ACHN (cell line): Measurements from ENCODE around the gene SLC23A2.
"Not testable (repeated sequence)": the region's sequence is repeated elsewhere in the genome, so short reads cannot be mapped to it uniquely, and the experiment has no call there.

Experiments used
- DNase-seq: peaks from one replicate; pipeline ENCODE4 v3.0.0-alpha.2; 2015
- in situ Hi-C: cut with HindIII; loops from 2 replicates; pipeline ENCODE4 v1.10.0; 2017; ENCODE audit warnings: low sequenced_read_pairs, low pct_ligation_motif_present, low pct_unique_long_range_greater_than_20kb

The SLC23A2 gene

DNA sequence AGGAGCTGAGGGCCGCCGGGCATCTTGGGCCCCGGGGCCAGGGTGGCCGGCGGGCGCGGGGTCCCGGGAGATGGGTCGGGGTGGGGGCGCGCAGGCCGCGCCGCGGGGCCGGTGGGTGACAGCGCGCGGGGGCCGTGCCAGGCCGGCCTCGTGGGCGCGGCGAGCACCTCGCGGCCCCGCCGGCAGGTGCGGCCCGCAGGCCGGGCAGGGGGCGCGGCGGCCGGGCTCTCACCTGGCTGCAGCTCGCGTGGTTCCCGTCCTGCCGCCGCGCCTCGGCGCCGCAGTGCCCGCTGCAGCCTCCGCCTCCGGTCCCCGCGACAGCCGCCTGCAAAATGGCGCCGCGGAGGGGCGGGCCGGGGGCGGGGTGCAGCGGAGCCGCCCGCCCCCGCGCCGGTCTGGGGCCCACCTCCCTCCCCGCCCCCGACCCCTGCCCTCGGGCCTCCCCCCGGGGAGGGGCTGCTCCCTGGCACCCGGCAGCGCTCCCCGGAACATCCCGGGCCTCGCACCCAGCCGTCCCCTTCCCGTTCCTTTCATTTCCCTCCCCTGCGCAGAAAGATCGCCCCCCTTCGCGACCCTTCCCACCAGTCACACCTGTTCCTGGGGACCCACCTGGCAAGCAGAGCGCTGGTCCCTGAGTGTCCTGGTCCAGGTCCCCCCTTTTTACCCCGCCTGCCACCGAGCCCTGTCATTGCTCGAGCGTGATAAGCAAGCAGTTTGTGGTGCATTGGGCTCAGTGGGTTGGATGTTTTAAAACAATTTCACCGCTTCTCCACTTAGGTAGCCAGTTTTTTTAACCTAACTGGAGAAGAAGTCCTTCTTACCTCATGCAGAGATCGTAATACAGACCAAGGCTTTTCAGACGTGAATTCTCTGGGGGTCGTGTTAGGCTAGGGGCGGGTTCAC, at the start of gene SLC23A2:
SLC23A2 (minus strand) TSS at position 337 of the 903 bp plus-strand sequence. CDS start 68,948 bp downstream, outside the sequence.
- DNase-seq = peak; percentile 31
- in situ Hi-C loops = no loop called here

GRCh38 chr20:5046656-5047339, 45.5 kb upstream of the SLC23A2 start:
- no peak for DNase-seq

DNA sequence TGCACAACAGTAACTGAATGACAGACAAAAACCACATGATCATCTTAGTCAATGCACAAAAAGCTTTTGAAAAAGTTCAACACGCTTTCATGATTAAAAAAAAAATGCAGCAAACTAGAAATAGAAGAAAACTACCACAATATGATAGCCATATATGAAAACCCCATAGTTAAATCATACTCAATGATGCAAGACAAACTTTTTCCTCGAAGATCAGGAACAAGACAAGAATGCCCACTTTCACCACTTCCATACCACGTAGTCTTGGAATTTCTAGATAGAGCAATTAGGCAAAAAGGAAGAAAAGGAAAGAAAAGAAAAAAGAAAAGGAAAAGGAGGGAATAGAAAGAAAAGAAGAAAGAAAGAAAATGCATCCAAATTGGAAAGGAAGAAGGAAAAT, 44.6 kb upstream of the SLC23A2 start:
- in situ Hi-C loops = no loop called here
- DNase-seq = no peak

More at GRCh38 chr20:5046656-5047339, 45.5 kb upstream of the SLC23A2 start:
- in situ Hi-C loops = no loop called here

DNA sequence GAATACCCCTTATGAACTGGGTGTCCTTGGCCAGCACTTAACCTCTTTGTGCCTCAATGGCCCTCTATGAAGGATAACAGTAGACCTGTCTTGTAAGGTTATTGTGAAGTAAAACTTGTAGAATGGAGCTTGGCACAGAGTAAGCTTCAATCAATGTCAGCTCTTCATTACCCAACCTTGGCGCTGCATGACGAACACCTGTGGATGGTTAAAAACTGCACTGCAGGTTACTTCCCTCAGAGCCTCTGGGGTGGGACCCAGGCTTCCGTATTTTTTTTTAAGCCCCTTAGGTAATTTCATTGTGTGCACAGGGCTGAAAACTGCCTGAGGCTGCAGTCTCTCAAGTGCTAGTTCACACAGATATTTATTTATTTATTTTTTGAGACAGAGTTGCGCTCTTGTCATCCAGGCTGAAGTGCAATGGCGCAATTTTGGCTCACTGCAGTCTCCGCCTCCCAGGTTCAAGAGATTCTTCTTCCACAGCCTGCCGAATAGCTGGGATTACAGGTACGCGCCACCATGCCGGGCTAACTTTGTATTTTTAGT, 42.8 kb upstream of the SLC23A2 start:
- no peak for DNase-seq

GRCh38 chr20:5041433-5041832, 40.1 kb upstream of the SLC23A2 start:
- in situ Hi-C loops = no loop called here
- no peak for DNase-seq

More for the DNA sequence above, 42.8 kb upstream of the SLC23A2 start:
- in situ Hi-C loops = no loop called here

DNA sequence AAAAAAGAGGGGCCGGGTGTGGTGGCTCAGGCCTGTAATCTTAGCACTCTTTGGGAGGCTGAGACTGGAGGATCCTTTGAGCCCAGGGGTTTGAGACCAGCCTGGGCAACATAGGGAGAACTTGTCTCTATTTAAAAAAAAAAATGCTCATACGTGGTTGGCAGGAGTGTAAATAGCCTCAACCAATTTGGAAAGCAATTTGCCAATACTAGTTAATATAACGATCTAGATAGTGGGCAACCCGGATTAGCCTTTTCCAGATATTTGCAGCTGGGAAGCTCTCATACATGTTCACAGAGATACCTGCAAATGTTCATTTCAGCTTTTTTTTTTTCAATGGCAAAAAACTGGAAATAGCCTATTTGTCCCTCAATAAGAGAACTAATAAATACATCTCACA, 39.0 kb upstream of the SLC23A2 start:
- in situ Hi-C loops = no loop called here

GRCh38 chr20:5039889-5040288, 38.6 kb upstream of the SLC23A2 start:
- no peak for DNase-seq
- in situ Hi-C loops = no loop called here

More for the DNA sequence above, 39.0 kb upstream of the SLC23A2 start:
- no peak for DNase-seq

DNA sequence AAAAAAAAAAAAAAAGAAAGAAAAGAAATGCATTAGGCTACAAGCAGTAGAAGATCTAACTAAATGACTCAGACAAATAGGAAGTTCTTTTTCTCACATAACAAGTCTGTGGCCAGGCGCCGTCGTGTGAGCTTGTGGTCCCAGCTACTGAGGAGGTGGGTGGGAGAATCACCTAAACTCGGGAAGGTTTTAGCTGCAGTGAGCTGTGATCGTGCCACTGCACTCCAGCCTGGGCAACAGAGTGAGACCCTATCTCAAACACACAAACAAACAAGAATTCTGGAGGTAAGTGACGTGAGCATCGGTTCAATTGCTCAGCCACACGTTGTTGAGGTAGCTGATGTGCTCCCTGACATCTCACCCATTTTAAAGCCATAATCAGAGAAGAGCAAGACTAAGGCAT, 37.9 kb upstream of the SLC23A2 start:
- in situ Hi-C loops = no loop called here
- no peak for DNase-seq

DNA sequence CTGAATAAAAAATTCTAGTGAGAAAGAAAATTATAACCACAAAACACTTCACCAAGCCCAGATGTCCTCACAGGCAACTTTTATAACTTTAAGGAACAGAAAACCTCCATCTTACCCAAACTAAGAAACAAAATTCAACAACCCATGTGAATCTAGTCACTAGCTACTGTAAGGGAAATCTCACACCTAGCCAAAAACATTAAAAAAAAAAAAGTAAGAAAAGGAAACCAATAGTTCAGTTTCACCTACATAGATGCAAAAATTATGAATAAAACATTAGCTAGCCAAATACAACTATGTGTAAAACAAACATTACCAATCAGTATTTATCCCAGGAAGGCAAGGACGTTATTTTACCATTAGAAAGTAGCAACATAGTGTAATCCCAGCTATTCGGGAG, 35.5 kb upstream of the SLC23A2 start:
- in situ Hi-C loops = no loop called here
- DNase-seq = no peak

- in situ Hi-C loops, DNase-seq: not testable (repeated sequence)
Measured at GRCh38 chr20:5035518-5035917, 34.2 kb upstream of the SLC23A2 start.

- in situ Hi-C loops = no loop called here
- no peak for DNase-seq
Measured at GRCh38 chr20:5033566-5033965, 32.3 kb upstream of the SLC23A2 start.

DNA sequence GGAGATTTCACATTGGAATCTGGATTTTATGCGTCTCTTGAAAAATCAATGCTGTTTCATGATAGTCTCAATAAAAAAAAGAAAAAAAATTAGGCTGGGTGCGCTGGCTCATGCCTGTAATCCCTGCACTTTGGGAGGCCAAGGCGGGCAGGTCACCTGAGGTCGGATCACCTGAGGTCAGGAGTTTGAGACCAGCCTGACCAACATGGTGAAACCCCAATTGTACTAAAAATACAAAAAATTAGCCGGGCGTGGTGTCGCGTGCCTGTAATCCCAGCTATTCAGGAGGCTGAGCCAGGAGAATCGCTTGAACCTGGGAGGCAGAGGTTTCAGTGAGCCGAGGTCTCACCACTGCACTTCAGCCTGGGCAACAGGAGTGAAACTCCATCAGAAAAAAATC, 30.4 kb upstream of the SLC23A2 start:
- in situ Hi-C loops = not testable (repeated sequence)

DNA sequence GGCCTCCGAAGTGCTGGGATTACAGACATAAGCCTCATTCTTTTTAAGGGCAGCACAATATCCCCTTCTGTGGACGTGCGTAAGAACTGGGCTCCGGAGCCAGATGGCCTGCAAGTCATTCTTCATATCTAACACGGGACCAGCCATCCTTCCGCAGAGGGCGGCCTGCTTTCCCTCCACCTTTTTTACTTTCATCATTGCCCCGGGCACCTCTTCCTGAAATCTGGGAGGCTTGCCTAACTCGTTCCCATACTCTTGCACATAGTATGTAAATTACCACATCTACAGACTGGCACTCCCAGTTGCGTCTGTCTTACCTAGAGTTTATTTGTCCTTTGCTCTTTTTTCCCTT, 29.9 kb upstream of the SLC23A2 start:
- DNase-seq = no peak
- in situ Hi-C loops = no loop called here

More for the DNA sequence above, 30.4 kb upstream of the SLC23A2 start:
- not testable (repeated sequence) for DNase-seq

- DNase-seq = no peak
- in situ Hi-C loops = no loop called here
Measured at GRCh38 chr20:5030348-5031205, 29.3 kb upstream of the SLC23A2 start.

- DNase-seq = not testable (repeated sequence)
Measured at GRCh38 chr20:5028258-5029059, 27.1 kb upstream of the SLC23A2 start.

GRCh38 chr20:5024982-5025381, 23.7 kb upstream of the SLC23A2 start:
- no peak for DNase-seq
- in situ Hi-C loops = no loop called here

More at GRCh38 chr20:5028258-5029059, 27.1 kb upstream of the SLC23A2 start:
- in situ Hi-C loops = not testable (repeated sequence)

- no peak for DNase-seq
- in situ Hi-C loops = no loop called here
Measured at GRCh38 chr20:5024103-5024502, 22.8 kb upstream of the SLC23A2 start.

DNA sequence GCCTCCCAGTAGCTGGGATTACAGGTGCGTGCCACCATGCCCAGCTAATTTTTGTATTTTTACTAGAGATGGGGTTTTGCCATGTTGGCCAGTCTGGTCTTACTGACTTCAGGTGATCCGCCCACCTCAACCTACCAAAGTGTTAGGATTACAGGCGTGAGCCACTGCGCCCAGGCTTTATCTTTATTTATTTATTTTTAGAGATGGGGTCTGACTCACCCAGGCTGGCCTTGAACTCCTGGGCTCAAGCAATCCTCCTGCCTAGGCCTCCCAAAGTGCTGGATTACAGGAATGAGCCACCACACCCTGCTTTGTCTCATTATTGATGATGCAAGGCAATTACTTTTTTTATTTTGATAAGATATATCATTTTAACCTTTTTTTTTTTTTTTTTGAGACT, 21.9 kb upstream of the SLC23A2 start:
- in situ Hi-C loops, DNase-seq: not testable (repeated sequence)
